Vein endothelial cell (primary cell): Measurements from ENCODE around the gene NDUFS7. TPM values are rescaled to one million over a fixed set of nuclear protein-coding genes. Genes with fewer than 3 reads are reported as not detected.

Source experiments
- total RNA-seq: library from RNA; depleted of rRNA; stranded (reverse); fragments of >200 nt; gene quantifications from 2 replicates; pipeline ENCODE4 v1.2.3, GENCODE V29; 2012

The NDUFS7 gene
- total RNA-seq = 54.9 and 59.0 TPM in 2 replicates

GRCh38 chr19:1383312-1384084, at the start of gene NDUFS7:
Gene NDUFS7, plus strand, starts transcription at chr19:1383907. Its CDS starts 20 bp downstream, at chr19:1383927.

GRCh38 chr19:1401138-1401888, 17.6 kb downstream of the NDUFS7 start, which contains the start of gene GAMT:
Gene GAMT, minus strand, starts transcription at chr19:1401542. Its CDS starts 66 bp downstream, at chr19:1401476.

DNA sequence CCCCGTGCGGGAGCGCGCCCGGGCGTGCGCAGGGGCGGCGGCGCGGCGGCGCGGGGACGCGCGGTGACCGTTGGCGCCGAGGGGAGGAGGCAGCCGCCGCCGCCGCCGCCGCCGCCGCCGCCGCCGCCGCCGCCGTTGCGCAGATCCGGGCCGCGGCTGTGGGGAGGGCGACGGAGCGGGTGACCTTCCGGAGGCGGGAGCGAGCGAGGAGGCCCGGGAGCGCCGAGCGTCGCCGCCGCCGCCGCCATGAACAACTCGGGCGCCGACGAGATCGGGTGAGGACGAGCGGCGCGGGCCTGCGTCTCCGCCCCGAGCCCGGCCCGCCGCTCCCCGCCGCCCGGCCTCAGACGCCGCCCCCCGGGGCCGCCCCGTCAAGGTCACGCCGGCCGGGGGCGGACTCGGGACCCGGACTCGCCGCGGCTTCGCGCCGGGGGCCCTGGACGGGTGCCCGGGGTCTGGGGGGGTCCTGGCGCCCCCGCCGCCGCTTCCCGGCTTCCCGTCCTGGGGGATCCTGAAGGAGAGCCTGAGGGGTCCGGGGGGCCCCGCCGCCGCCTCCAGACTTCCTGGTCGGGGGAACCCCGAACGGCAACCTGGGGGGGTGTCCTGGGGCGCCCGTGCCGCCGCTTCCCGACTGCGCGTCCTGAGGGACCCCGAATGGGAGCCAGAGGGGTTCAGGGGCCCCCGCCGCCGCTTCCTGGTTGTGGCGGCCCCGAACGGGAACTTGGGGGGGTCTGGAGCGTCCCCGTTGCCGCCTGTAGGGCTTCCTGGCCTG, 24.0 kb downstream of the NDUFS7 start, which contains the start of gene DAZAP1:
Gene DAZAP1 (plus strand): TSS at position 59 of the 772 bp plus-strand sequence. CDS start 188 bp downstream, at position 247.

DNA sequence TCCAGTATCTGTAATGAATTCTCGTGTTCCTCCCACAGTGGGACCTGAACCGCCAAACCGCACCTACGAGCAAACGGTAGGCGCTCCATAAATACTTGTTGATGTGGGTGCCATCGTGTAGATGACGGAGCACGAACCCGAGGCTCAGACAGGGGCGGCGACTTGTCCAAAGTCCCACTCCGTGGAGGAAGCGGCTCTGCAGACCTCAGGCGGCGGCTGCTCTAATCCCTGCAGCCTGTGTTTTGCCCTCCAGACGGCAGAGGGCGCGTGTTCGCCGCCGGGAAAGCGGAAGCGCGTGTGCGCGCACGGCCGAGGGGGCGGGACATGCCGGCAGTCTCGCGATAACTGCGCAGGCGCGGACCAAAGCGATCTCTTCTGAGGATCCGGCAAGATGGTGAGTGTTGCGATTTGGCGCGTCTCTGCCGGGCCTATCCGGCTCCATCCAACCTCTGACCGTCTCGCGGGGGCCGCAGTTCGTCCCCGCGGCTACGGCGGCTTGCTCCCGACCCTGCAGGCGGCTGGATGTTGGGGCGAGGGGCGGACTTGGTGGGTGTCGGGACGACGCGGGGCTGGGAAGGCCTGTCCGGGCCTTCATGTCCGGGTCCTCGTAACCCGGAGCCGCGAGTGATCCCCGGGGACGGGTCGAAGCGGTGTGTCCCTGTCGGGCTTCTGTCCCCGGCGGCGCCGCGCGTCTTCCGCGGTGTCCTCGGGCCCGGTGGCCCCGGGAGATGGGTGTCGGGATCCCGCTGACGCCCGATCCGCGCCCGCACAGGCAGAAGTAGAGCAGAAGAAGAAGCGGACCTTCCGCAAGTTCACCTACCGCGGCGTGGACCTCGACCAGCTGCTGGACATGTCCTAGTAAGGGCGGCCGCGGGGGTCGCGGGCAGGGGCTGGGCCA, 54.6 kb downstream of the NDUFS7 start, which contains the start of gene RPS15:
Gene RPS15 (plus strand): TSS at position 362 of the 898 bp plus-strand sequence. CDS start 30 bp downstream, at position 392.

Other genes starting within 250 kb of the NDUFS7 start
- gene SBNO2, start 209.6 kb upstream of the NDUFS7 start, total RNA-seq = 38.4 and 40.5 TPM in 2 replicates
- gene STK11, start 178.1 kb upstream of the NDUFS7 start, total RNA-seq = 71.0 and 85.6 TPM in 2 replicates
- gene CBARP, start 145.9 kb upstream of the NDUFS7 start, total RNA-seq = 6.4 and 7.2 TPM in 2 replicates
- 18.0 and 24.8 TPM in 2 replicates for gene ATP5F1D, start 142.2 kb upstream of the NDUFS7 start, total RNA-seq
- gene MIDN, start 135.3 kb upstream of the NDUFS7 start, total RNA-seq = 23.3 and 24.8 TPM in 2 replicates
- gene CIRBP, start 114.6 kb upstream of the NDUFS7 start, total RNA-seq = 308 and 317 TPM in 2 replicates
- 24.7 and 32.7 TPM in 2 replicates for gene FAM174C, start 108.4 kb upstream of the NDUFS7 start, total RNA-seq
- 0.57 and 1.3 TPM in 2 replicates for gene EFNA2, start 98.0 kb upstream of the NDUFS7 start, total RNA-seq
- gene GAMT, start 17.6 kb downstream of the NDUFS7 start, total RNA-seq = 20.1 and 31.0 TPM in 2 replicates
- gene DAZAP1, start 23.7 kb downstream of the NDUFS7 start, total RNA-seq = 63.0 and 78.0 TPM in 2 replicates
- 657 and 725 TPM in 2 replicates for gene RPS15, start 54.5 kb downstream of the NDUFS7 start, total RNA-seq
- gene APC2, start 66.2 kb downstream of the NDUFS7 start, total RNA-seq = under 0.01 and 0.10 TPM in 2 replicates
- 26.4 and 31.4 TPM in 2 replicates for gene C19orf25, start 95.3 kb downstream of the NDUFS7 start, total RNA-seq
- gene PCSK4, start 106.4 kb downstream of the NDUFS7 start, total RNA-seq = 1.5 and 1.6 TPM in 2 replicates
- gene REEP6, start 107.3 kb downstream of the NDUFS7 start, total RNA-seq = 0.86 and 0.98 TPM in 2 replicates
- 0.65 TPM in 1 of 2 replicates, not detected in the other for gene ADAMTSL5, start 129.1 kb downstream of the NDUFS7 start, total RNA-seq
- not detected in 2 replicates for gene PLK5, start 140.2 kb downstream of the NDUFS7 start, total RNA-seq
- 103 and 152 TPM in 2 replicates for gene MEX3D, start 184.4 kb downstream of the NDUFS7 start, total RNA-seq
- gene MBD3, start 209.0 kb downstream of the NDUFS7 start, total RNA-seq = 101 and 111 TPM in 2 replicates
- 41.7 and 59.1 TPM in 2 replicates for gene UQCR11, start 221.6 kb downstream of the NDUFS7 start, total RNA-seq